ENCODE measurements around the gene ATP13A1.
"Not testable (repeated sequence)": the region's sequence is repeated elsewhere in the genome, so short reads cannot be mapped to it uniquely, and the experiment has no call there.

Gene ATP13A1

DNA sequence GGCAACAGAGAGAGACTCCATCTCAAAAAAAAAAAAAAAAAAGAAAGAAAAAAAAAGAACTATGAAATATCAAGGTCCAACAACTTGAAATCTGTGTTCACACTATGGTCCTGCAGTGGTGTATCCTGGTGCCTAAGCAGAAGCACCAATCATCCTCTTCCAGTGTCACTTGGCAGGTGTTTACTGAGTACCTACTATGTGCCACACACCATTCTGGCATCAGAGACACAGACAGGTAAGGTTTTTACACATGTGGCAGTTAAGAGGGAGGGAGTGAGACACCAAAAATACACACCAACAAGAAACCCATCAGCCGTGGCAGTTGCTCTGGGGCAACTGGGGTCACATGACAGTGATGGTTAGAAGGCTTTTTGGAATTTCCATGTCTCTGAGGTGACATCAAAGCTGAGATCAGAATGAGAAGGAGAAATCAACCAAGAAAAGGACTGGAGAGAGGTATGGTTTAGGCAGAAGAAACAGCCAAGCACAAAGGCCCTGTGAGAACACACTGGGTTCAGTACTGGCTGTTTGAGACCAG lies 62.6 kb downstream of the ATP13A1 start:
- TF ChIP-seq, protein P1, sequence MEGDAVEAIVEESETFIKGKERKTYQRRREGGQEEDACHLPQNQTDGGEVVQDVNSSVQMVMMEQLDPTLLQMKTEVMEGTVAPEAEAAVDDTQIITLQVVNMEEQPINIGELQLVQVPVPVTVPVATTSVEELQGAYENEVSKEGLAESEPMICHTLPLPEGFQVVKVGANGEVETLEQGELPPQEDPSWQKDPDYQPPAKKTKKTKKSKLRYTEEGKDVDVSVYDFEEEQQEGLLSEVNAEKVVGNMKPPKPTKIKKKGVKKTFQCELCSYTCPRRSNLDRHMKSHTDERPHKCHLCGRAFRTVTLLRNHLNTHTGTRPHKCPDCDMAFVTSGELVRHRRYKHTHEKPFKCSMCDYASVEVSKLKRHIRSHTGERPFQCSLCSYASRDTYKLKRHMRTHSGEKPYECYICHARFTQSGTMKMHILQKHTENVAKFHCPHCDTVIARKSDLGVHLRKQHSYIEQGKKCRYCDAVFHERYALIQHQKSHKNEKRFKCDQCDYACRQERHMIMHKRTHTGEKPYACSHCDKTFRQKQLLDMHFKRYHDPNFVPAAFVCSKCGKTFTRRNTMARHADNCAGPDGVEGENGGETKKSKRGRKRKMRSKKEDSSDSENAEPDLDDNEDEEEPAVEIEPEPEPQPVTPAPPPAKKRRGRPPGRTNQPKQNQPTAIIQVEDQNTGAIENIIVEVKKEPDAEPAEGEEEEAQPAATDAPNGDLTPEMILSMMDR (conservative IDR thresholded peaks at IDR 0.05; ENCODE audit: low read length): no peak
- H3K4me3 ChIP-seq (ENCODE audit: low read length): no peak overlapping the region
- DNase-seq (ENCODE audit: low read depth): no peak

- H3K4me3 ChIP-seq (ENCODE audit: low read length); DNase-seq (ENCODE audit: low read depth): not testable (repeated sequence)
These were observed 64.6 kb downstream of the ATP13A1 start for GRCh38 chr19:19598728-19599451.

DNA sequence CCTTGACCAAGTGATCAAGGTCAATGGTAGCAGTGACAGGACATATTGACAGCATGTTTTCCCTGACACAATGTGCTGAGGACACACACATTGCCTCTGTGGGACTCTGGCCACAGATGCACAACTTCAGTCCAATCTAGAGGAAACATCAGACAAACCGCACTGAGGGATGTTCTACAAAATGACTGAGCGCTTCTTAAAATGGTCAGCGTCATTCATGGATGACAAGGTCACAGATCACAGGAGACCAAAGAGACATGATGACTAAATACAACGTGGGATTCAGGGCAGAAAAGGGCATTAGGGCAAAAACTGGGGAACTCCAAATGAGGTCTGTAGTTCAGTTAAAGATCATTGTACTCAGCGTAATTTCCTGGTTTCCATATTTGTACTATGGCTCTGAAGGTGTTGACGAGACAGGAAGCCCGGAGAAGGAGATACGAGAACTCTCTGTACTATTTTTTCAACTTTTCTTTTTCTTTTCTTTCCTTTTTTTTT lies 65.6 kb downstream of the ATP13A1 start:
- TF ChIP-seq, protein P1 (conservative IDR thresholded peaks at IDR 0.05; ENCODE audit: low read length): no peak
- DNase-seq (ENCODE audit: low read depth): no peak
- H3K4me3 ChIP-seq (ENCODE audit: low read length): no peak overlapping the region

Data from AG10803 (cell line).